LNCAP (cell line): Measurements from ENCODE around the gene NELL2.

Experiments
- CTCF ChIP-seq: fragments of 450-650 bp; IDR thresholded peaks from 2 replicates; pipeline ENCODE4 v1.5.1; 2017; ENCODE audit warnings: mild to moderate bottlenecking

Gene NELL2

GRCh38 chr12:44728566-44728965, 147.5 kb downstream of the NELL2 start:
- no peak for TF ChIP-seq CTCF

- TF ChIP-seq CTCF, result no peak
These were observed 155.8 kb downstream of the NELL2 start for GRCh38 chr12:44720265-44720664.

GRCh38 chr12:44717612-44718011, 158.5 kb downstream of the NELL2 start:
- no peak for TF ChIP-seq CTCF

- TF ChIP-seq CTCF, result no peak
These were observed 159.4 kb downstream of the NELL2 start for GRCh38 chr12:44716711-44717110.

GRCh38 chr12:44711736-44712135, 164.4 kb downstream of the NELL2 start:
- no peak for TF ChIP-seq CTCF

GRCh38 chr12:44709166-44709565, 166.9 kb downstream of the NELL2 start:
- TF ChIP-seq CTCF, result no peak

GRCh38 chr12:44708218-44708617, 167.9 kb downstream of the NELL2 start:
- no peak for TF ChIP-seq CTCF

GRCh38 chr12:44703182-44703910, 172.8 kb downstream of the NELL2 start:
- no peak for TF ChIP-seq CTCF
